ENCODE data around the gene TIAM2.
"Not testable (repeated sequence)": the region's sequence is repeated elsewhere in the genome, so short reads cannot be mapped to it uniquely, and the experiment has no call there.

Gene TIAM2

GRCh38 chr6:155158030-155158843 is 163.1 kb downstream of the TIAM2 start:
- no peak for DNase-seq (ENCODE audit: low read depth, low spot score)

GRCh38 chr6:155162682-155163081 is 167.6 kb downstream of the TIAM2 start:
- DNase-seq (ENCODE audit: low read depth, low spot score) = no peak

GRCh38 chr6:155163601-155164000 is 168.5 kb downstream of the TIAM2 start:
- DNase-seq (ENCODE audit: low read depth, low spot score) = no peak

GRCh38 chr6:155165029-155165710 is 170.1 kb downstream of the TIAM2 start:
- DNase-seq (ENCODE audit: low read depth, low spot score) = no peak

GRCh38 chr6:155170519-155170918 is 175.4 kb downstream of the TIAM2 start:
- no peak for DNase-seq (ENCODE audit: low read depth, low spot score)

- no peak for DNase-seq (ENCODE audit: low read depth, low spot score)
Measured at GRCh38 chr6:155171109-155171746, 176.1 kb downstream of the TIAM2 start.

- DNase-seq (ENCODE audit: low read depth, low spot score) = no peak
Measured at GRCh38 chr6:155171747-155172449, 176.8 kb downstream of the TIAM2 start.

- no peak for DNase-seq (ENCODE audit: low read depth, low spot score)
Measured at GRCh38 chr6:155173488-155173887, 178.4 kb downstream of the TIAM2 start.

- DNase-seq (ENCODE audit: low read depth, low spot score) = peak; percentile 83
Measured at GRCh38 chr6:155174576-155175211, 179.6 kb downstream of the TIAM2 start.

GRCh38 chr6:155177363-155177961 is 182.3 kb downstream of the TIAM2 start:
- no peak for DNase-seq (ENCODE audit: low read depth, low spot score)

GRCh38 chr6:155181498-155181897 is 186.4 kb downstream of the TIAM2 start:
- DNase-seq (ENCODE audit: low read depth, low spot score) = no peak

GRCh38 chr6:155182103-155182502 is 187.0 kb downstream of the TIAM2 start:
- DNase-seq (ENCODE audit: low read depth, low spot score) = no peak

- DNase-seq (ENCODE audit: low read depth, low spot score) = no peak
Measured at GRCh38 chr6:155183095-155183494, 188.0 kb downstream of the TIAM2 start.

- not testable (repeated sequence) for DNase-seq (ENCODE audit: low read depth, low spot score)
Measured at GRCh38 chr6:155185041-155185440, 189.9 kb downstream of the TIAM2 start.

GRCh38 chr6:155185544-155185943 is 190.4 kb downstream of the TIAM2 start:
- no peak for DNase-seq (ENCODE audit: low read depth, low spot score)

GRCh38 chr6:155186052-155186658 is 191.0 kb downstream of the TIAM2 start:
- no peak for DNase-seq (ENCODE audit: low read depth, low spot score)

- DNase-seq (ENCODE audit: low read depth, low spot score) = no peak
Measured at GRCh38 chr6:155187106-155187505, 192.0 kb downstream of the TIAM2 start.

GRCh38 chr6:155187994-155188706 is 193.0 kb downstream of the TIAM2 start:
- no peak for DNase-seq (ENCODE audit: low read depth, low spot score)

- DNase-seq (ENCODE audit: low read depth, low spot score) = no peak
Measured at GRCh38 chr6:155188707-155189496, 193.8 kb downstream of the TIAM2 start.

All from iPS DF 19.7 (cell line).